Loucy (cell line): ENCODE data around the gene FYN.

Experiments
- EZH2phosphoT487 ChIP-seq: fragments of 200-600 bp; IDR thresholded peaks from 2 replicates; pipeline ENCODE4 v1.6.1; 2018; ENCODE audit warnings: antibody characterized with exemption, mild to moderate bottlenecking, moderate library complexity, borderline replicate concordance
- TF ChIP-seq, protein P1 (sequence below): fragments of 200-600 bp; sonication (generic); conservative IDR thresholded peaks from 2 replicates; pipeline ENCODE4 v1.5.1; 2014; ENCODE audit warnings: mild to moderate bottlenecking, antibody characterized with exemption, low read length

DNA sequence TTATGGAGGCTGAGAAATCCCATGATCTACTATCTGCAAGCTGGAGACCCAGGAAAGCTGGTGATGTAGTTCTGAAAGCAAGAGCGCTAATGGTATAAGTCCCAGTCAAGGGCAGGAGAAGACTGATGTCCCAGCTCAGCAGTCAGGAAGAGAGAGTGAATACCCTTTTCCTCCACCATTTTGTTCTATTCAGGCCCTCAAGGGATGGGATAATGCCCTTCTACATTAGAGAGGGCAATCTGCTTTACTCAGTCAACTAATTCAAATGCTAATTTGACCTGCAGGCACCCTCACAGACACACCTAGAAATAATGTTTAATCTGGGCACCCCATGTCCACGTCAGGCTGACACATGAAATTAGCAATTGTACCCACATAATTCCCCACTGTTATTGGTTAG lies 10.8 kb upstream of the FYN start:
- TF ChIP-seq, protein P1, sequence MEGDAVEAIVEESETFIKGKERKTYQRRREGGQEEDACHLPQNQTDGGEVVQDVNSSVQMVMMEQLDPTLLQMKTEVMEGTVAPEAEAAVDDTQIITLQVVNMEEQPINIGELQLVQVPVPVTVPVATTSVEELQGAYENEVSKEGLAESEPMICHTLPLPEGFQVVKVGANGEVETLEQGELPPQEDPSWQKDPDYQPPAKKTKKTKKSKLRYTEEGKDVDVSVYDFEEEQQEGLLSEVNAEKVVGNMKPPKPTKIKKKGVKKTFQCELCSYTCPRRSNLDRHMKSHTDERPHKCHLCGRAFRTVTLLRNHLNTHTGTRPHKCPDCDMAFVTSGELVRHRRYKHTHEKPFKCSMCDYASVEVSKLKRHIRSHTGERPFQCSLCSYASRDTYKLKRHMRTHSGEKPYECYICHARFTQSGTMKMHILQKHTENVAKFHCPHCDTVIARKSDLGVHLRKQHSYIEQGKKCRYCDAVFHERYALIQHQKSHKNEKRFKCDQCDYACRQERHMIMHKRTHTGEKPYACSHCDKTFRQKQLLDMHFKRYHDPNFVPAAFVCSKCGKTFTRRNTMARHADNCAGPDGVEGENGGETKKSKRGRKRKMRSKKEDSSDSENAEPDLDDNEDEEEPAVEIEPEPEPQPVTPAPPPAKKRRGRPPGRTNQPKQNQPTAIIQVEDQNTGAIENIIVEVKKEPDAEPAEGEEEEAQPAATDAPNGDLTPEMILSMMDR: no peak
- TF ChIP-seq EZH2phosphoT487: no peak
